GM21515 (cell line): ENCODE results near the gene MCUB.
A peak's percentile ranks its signal among the peaks of the same experiment; 100 is the strongest.
"Not testable (repeated sequence)": the region's sequence is repeated elsewhere in the genome, so short reads cannot be mapped to it uniquely, and the experiment has no call there.

Source experiments
- ATAC-seq: cut with Tn5 transposase; IDR thresholded peaks from one replicate; pipeline ENCODE4 v1.9.1; 2021; ENCODE audit not compliant: unreplicated experiment

Gene MCUB

DNA sequence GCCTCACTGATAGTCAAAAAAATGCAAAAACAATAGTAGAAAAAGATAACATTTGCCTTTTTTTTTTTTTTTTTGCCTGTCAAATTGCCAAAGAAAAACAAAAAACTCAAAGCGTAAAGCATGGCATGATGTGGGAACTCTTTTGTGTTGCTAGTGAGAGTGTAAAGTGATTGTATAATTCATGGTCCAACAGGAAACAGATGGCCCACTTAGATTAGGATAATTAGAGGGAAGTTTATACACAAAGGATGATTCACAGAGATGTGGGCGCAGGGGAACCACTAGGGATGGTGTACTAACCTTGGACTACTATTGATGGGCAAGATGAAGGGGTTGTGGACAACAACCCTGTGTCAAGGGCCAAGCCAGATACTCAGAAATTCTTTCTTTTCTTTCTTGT lies 16.4 kb downstream of the MCUB start:
- no peak for ATAC-seq

DNA sequence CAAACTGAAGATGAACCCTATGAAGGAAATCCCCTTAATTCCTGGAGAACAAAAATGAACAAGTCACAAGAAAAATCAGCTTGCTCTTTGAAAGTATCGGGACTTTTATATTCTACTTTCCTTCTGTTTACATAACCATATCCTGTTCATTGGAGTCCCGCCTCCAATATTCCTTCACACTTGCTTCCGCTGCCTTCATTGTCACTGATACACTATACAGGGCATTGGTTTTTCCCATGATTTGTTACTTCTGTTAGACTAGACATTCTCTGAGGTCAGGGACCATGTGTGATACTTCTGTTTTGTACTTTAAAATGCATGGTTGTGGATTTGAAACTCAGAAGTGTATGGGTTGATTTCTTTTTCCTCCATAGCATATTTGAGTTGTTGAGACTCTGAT lies 18.8 kb downstream of the MCUB start:
- ATAC-seq: no peak

DNA sequence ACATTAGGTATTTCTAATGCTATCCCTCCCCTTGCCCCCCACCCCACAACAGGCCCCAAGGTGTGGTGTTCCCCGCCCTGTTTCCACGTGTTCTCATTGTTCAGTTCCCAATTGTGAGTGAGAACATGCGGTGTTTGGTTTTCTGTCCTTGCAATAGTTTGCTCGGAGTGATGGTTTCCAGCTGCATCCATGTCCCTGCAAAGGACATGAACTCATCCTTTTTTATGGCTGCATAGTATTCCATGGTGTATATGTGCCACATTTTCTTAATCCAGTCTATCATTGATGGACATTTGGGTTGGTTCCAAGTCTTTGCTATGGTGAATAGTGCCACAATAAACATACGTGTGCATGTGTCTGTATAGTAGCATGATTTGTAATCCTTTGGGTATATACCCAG lies 20.0 kb downstream of the MCUB start:
- not testable (repeated sequence) for ATAC-seq

DNA sequence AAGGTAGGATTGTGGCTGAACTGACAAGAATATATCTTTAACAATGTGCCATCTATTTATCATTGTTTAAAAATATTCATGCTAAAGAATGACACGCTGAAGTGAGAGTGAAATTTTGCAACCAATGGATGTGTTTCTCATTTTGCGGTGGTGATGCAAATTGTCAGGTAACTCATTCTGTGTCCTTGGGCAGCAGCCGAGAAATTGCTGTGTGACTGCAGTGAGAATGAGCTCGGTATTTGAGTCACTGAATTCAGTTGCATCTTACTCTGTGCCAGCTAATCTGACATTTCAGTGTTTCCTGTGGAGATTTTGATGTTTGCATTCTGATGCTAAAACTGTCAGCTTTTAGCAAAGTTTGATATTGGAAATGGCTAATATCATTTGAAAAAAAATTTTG lies 28.1 kb downstream of the MCUB start:
- ATAC-seq: peak; percentile 93

DNA sequence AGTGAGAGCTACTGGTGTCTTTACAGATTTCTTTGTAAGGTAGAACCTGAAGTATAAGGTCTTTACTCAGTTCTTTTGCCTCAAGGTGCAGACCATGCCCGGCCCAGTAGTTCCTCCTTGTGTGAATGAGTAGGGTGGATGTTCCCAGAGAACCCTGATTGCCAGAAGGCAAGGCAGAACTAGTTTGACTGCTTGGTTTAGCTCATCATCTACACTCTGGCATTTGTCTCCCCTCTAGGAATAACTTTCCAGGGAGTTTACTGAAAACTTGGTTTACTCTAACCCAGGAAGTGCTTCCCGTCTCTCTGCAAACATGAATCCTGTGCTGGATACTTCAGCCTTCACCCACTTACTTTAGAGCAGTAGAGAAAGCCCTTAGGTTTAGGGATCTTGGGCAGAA lies 29.1 kb downstream of the MCUB start:
- ATAC-seq: no peak

DNA sequence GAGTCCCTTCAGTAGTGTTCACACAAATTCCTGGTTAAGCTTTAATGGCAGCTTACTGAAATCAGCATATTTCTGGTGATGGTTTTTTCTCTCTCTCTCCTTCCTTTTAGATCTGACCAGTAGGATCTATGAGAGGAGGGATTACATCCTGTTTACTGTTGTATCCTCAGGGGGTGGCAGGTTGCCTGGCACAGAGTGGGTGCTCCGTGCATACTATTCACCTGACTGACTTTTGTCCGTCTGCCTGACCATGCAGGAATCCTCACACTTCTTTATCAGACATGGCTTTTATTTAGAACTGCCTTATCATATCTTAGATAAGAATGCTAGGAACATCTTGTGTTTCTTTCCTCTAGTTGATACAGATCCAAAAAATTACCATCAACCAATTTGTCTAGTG lies 29.6 kb downstream of the MCUB start:
- no peak for ATAC-seq

DNA sequence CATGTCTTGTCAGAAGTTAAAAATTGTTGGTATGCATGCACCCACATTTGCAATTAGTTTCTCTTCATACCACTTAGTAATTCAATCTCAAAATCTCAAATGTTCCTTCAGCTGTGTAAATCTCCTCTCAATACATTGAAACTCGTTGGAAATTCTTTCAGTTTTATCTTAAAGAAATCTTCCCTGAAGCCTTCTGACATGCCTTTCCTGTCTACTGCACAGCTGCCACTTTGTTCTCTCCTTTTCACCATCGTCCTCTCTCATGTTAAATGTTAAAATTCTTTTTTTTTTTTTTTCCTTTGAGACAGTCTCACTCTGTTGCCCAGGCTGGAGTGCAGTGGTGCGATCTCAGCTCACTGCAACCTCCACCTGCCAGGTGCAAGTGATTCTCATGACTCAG lies 30.9 kb downstream of the MCUB start:
- no peak for ATAC-seq

DNA sequence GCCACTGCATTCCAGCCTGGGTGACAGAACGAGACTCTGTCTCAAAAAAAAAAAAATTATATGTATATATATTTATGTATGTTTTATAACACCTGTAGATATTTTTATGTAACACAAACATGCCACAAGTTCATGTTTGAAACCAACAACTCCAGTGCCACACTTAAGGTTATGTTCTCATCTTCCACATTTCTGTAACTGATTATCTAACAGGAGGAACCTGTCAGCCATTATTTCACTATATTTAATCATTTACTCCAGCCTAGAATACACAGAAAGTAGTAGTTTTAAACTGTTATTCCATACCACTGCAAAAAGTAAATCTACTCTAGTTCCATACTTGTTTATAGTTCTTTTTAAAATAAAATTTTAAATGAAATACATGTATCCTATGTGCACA lies 32.3 kb downstream of the MCUB start:
- ATAC-seq: no peak

DNA sequence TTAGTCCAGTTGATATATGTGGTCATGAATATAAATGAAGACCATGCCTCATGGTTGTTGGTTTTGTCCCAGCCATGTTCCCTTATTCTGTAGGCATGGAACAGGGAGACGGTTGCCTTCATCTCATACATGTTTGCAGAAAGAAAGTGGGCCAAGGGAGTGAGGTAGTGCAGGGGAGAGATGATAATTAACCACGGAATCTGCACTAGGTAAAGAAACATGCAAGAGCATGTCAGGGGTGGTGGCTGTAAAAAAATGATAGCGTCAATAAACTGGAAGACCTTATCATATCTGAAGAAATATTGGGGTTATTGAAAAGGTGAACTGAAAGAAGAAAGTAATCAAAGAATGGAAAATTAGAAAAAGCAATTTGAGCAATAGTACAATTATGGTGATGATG lies 35.1 kb downstream of the MCUB start:
- ATAC-seq: not testable (repeated sequence)

DNA sequence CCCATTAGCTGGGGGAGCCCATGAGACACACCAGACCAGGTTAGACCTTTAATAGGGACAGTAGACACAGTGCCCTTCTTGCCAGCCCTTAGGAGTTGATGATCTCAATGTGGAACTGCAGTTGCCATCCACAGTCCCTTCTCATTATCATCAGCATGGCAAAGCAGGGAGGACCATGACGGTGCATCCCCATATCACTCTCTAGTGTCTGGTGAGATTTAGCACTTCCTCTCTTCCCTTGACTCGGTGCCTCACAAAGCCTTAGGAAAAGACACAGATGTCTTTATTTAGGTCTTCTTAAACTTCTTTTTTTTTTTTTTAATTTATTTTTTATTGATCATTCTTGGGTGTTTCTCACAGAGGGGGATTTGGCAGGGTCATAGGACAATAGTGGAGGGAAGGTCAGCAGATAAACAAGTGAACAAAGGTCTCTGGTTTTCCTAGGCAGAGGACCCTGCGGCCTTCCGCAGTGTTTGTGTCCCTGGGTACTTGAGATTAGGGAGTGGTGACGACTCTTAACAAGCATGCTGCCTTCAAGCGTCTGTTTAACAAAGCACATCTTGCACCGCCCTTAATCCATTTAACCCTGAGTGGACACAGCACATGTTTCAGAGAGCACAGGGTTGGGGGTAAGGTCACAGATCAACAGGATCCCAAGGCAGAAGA lies 36.5 kb downstream of the MCUB start:
- not testable (repeated sequence) for ATAC-seq

DNA sequence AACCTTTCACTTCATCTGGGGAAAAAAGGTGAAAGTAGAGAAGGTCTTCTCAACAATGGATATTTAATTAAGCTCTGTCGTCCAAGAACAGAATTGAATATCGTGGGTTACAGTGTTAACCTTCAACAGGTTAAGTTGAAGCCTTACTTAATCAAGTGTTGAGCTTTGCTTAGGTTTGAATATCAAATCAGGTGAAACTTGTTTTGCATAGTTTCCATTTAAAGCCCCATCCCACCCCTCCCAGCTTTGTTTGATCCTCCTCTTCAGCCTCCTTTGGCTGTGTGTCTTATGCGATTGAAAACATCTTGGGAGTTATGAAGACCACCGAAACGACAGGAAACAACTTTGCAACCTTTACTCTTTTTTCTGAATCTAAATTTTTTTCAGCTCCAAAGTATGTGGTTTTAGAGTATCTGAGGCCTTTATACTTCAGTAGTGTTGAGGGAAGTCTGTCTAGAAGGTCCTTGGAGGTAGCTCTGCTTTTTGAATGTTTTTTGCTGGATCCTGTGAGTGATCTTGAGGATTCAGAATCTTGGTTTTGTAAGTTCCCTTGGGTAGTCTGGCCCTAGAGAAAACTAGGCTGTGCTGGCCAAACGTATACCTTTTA lies 39.1 kb downstream of the MCUB start:
- no peak for ATAC-seq

DNA sequence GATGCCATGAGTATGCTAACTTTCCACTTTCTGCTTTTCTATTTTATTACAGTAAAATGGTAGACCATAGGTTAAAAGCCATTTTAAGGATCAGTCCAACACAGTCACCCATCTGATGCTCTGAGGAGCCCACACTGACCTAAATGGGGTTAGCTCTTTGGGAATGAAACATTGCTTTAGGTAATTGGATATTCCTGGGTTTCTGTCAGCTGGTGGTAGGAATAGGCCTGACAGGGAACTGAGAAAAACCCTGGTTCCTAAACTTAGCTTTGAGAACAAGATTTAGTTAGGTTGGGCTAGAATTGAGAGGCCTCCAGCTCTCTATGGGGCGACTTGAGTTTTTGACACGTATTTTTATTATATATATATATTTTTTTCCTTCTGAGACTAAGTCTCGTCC lies 40.4 kb downstream of the MCUB start:
- ATAC-seq: no peak

DNA sequence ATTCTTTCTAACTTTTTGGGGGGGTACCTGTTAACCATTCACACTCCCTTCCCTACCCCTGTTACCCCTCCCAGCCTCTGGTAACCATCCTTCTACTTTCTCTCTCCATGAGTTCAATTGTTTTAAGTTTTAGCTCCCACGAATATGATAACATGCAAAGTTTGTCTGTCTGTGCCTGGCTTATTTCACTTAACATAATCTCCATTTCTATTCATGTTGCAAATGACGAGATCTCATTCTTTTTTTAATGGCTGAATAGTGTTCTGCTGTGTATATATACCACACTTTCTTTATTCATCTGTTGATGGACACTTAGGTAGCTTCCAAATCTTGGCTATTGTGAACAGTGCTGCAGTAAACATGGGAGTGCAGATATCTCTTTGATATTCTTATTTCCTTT lies 41.3 kb downstream of the MCUB start:
- ATAC-seq: no peak

DNA sequence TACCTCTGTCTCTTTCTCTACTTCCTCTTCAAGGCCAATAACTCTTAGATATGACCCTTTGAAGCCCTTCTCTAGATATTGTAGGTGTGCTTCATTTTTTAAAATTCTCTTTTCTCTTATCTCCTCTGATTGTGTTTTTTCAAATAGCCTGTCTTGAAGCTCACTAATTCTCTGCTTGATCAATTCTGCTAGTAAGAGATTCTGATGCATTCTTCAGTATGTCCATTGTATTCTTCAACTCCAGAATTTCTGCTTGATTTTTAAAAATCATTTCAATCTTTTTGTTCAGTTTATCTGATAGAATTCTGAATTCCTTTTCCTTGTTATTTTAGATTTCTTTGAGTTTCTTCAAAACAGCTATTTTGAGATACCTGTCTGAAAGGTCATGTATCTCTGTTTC lies 47.9 kb downstream of the MCUB start:
- no peak for ATAC-seq

DNA sequence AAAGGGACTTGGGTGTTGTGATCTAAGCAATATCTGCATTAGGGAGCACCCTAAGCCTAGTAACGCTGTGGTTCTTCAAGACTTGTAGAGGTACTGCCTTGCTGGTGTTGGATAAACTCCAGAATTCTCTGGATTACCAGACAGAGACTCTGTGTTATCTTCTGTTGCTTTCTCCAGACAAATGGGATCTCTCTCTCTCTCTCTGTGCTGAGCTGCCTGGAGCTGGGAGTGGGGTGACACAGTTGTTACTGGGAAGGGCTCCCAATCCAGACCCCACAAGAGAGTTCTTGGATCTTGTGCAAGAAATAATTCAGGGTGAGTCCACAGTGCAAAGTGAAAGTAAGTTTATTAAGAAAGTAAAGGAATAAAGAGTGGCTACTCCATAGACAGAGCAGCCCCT lies 48.8 kb downstream of the MCUB start:
- no peak for ATAC-seq

DNA sequence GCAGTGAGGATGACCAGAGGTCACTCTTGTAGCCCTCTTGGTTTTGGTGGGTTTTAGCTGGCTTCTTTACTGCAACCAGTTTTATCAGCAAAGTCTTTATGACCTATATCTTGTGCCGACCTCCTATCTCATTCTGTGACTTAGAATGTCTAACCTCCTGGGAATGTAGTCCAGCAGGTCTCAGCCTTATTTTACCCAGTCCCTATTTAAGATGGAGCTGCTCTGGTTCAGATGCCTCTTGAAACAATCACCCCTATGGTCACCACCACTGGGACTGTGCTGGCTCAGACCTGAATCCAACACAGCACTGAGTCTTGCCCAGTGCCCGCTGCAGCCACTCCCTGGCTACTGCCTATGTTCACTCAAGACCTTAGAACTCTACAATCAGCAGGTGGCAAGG lies 49.4 kb downstream of the MCUB start:
- no peak for ATAC-seq

DNA sequence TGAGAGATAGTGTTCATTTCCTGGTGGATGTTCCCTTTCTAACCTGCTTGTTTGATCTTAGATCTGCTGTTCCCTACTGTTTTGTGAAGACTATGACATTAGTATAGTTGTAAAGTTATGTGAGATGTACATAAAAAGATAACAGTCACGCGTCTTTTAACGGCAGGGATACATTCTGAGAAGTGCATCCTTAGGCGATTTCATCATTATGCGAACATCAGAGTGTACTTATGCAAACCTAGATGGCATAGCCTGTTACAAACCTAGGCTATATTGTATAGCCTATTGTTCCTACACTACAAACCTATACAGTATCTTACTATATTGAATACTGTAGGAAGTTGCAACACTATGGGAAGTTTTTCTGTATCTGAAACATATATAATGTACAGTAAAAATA lies 50.4 kb downstream of the MCUB start:
- ATAC-seq: no peak

DNA sequence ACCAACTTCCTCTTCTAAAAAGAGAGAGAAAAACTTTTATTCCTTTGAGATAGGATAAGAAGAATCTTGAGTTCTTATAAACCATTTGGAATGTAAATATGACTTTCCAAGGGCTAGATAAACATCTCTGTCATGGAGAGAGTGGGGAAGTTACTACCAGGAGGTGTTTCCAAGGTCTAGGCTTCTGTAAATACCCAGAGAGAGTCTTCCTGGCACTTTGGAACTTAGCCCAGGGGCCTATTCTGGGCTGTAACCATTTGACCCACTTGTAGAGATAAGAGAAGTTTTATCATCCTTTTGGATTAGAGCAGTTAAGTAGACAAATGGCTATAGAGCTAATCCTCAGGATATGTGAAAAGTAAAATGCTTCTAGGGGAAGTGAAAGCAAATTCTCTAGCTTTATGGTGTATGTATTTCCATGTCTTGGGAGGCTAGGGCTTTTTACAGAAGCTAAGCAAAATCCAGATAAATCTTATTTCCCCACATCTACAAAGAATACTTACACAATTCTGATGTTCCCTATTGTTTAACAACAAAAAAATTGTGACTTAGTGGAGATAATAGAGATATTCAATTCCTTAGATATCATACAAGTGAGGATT lies 51.1 kb downstream of the MCUB start:
- no peak for ATAC-seq

DNA sequence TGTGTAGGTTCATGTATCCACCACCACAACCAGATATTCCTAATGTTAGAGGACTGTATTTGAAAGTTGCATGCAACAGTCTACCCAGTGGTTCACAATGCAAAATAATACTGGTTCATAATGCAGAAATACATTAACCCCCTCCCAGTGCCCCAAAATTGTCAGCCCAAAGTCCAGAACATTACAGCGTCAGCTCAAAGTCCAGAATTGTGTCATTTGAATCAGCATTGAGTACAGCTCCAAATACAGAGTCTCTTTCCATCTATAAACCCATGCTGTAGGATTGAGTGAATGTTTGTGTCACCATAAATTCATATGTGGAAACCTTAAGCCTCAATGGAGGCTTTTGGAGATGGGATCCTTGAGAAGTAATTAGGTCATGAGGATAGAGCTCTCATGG lies 54.0 kb downstream of the MCUB start:
- ATAC-seq: no peak

DNA sequence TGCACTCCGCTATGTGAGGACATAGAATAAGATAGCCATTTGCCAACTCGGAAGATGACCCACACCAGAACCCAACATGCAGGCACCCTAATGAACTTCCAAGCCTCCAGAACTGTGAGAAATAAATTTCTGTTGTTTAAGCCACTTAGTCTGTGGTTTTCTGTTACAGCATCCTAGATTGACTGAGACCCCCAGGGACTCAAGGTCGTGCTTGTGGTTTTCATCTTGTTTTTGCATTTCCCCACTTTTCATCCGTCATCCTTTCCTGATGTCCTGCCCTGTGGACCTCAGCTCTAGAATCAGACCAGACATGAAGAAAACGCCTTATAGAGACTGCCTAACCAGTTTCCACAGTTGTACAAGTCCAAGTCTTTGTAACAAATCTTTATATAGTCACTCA lies 54.4 kb downstream of the MCUB start:
- ATAC-seq: no peak

DNA sequence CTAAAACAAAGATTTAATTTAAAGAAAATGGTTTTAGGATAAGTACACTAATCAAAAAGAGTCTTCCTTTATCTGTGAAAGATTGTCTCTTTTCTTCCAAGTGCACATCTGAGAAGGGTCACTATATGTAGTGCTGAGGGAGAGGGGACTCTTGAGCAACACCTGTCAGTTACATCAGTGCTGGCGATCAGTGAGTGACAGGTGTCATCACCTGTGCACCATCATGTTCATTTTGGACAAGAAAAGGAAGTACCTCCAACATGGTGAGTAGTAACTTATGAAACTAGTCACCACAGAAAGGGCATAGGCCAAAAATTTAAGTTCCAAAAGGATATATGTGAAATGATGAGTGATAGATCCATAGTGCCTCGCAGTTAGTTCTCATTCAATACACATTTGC lies 55.7 kb downstream of the MCUB start:
- ATAC-seq: no peak

DNA sequence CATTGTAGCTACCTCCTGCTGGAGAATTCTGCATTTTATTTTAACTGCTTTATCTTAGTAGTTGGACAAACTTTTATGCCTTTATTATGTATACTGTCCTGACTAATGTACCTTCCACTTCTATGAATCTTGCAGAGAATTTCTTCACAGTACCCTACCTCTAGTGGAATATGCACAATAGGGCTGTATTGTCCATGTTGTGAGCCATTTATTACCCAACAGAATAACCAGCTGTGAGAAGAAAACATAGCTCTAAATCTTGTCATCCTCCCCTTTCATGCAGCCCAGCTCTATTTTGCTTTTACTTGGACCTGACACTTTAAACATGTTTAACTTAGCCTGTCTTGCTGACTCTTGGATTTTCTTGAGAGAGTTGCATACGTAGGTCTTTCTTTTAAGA lies 56.2 kb downstream of the MCUB start:
- ATAC-seq: no peak

DNA sequence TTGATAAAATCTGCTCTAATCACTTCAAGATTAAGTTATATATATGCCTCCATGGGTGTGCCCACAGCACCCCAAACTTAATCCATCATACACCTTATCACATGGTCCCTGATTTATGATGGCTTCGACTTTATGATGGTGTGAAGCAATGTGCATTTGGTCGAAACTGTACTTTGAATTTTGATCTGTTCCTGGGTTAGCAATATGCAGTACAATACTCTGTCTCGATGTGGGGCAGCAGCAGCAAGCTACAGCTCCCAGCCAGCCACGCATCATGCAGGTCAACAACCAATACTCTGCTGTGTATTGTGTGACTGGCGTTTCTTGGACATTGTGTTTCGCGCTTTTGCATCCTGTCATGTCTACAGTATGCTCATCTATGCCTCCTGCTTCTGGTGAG lies 62.6 kb downstream of the MCUB start:
- ATAC-seq: no peak
